ENCODE results near the gene SLFN13. TPM values are rescaled to one million over a fixed set of nuclear protein-coding genes. Genes with fewer than 3 reads are reported as not detected.

The SLFN13 gene
- total and polyA plus RNA-seq, 5 donors from 2014 or later = 4.9 to 25.5 (median 5.2) TPM

DNA sequence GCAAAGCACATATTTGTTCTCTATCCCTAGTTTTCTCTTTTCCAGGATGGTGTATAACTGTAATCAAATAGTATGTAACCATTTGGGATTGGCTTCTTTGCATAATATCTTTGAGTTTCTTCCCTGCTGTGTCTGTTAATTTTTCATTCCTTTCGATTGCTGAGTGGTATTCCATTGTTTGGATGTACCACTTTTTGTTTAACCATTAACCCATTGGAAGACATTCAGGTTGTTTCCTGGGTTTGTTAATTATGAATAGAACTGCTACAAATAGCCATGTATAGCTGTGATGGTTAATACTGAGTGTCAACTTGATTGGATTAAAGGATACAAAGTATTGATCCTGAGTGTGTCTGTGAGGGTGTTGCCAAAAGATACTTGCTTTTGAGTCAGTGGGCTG lies 4.6 kb upstream of the SLFN13 start:
- ATAC-seq (ENCODE audit: low read depth in 2 of 2) (no peak), DNase-seq (no peak)
- Mint-ChIP-seq H3K9me3 (peaks cover 0 to 6% (median 3%) of the 10 kb centered on the region in 7 donors), H3K36me3 (peaks cover 3% of the 10 kb centered on the region), H3K4me1 (peaks cover 6 to 23% (median 7%) of the 10 kb centered on the region in 4 donors), H3K27ac (peak overlapping the region in 1 of 3 donors; percentile 3), H3K4me3 (no peak overlapping the region), H3K27me3 (no peaks in the 10 kb centered on the region)
- Histone ChIP-seq H3K27me3 (ENCODE audit: control insufficient read depth, insufficient read depth, low read length) (no peaks in the 10 kb centered on the region), H3K4me1 (ENCODE audit: control insufficient read depth, insufficient read depth, low read length, poor library complexity, severe bottlenecking) (peaks cover 6% of the 10 kb centered on the region), H3K27ac (ENCODE audit: insufficient read depth, low read length, poor library complexity, severe bottlenecking) (no peak overlapping the region), H3K4me3 (ENCODE audit: low read depth, low read length) (no peak overlapping the region), H3K36me3 (ENCODE audit: control insufficient read depth, insufficient read depth, low read length) (no peaks in the 10 kb centered on the region), H3K9me3 (ENCODE audit: control insufficient read depth in 2 of 2, low read length in 2 of 2) (no peaks in the 10 kb centered on the region)

DNA sequence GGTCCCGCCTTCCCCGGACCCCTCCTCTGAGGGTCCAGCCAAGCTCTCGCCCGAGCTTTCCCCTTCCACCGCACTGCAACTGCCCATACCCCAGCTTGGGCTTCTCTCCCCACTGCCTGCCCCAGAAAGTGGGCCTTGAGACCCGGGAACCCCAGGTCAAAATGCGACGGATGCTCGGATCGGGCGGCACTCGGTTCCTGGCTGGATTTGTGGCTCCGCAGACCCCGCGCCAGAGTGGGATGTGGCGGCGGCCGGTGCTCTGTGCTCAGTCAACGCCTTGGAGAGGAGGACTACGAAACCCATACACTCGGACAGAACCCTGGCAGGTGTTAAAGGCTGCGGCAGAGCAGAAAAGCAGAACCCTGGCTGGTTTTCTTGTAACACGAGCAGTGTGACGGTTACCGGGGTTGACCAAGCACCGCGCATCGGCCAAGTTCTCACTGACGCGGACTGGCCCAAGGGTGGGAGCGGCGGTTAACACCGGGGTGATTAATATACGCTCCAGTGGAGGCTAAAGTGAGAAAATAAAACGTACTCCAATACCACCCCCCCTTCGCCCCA lies 885 bp upstream of the SLFN13 start:
- Mint-ChIP-seq H3K27ac (peak overlapping the region; percentile 67 to 94 (median 91)), H3K9me3 (no peaks in the 10 kb centered on the region), H3K27me3 (no peaks in the 10 kb centered on the region), H3K4me3 (peak overlapping the region; percentile 57 to 92 (median 76)), H3K4me1 (peaks cover 5 to 19% (median 16%) of the 10 kb centered on the region in 4 donors), H3K36me3 (peaks cover 14% of the 10 kb centered on the region)
- DNase-seq (no peak), ATAC-seq (ENCODE audit: low read depth in 2 of 2) (no peak)
- Histone ChIP-seq H3K27me3 (ENCODE audit: control insufficient read depth, insufficient read depth, low read length) (no peaks in the 10 kb centered on the region), H3K27ac (ENCODE audit: insufficient read depth, low read length, poor library complexity, severe bottlenecking) (no peak overlapping the region), H3K36me3 (ENCODE audit: control insufficient read depth, insufficient read depth, low read length) (no peaks in the 10 kb centered on the region), H3K9me3 (ENCODE audit: control insufficient read depth in 2 of 2, low read length in 2 of 2) (no peaks in the 10 kb centered on the region), H3K4me3 (ENCODE audit: low read depth, low read length) (no peak overlapping the region), H3K4me1 (ENCODE audit: control insufficient read depth, insufficient read depth, low read length, poor library complexity, severe bottlenecking) (peaks cover 17% of the 10 kb centered on the region)

DNA sequence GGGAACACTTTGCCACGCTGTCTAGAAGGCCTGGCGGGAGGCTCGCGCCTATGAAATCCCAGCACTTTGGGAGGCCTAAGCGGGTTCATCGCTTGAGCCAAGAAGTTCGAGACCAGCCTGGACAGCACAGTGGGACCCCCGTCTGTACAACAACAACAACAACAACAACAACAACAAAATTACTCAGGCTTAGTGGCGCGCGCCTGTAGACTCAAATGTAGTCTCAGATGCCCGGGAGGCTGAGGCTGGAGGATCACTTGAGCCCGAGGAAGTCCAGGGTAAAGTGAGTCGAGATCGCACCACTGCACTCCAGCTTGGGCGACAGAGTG lies 297 bp upstream of the SLFN13 start:
- Histone ChIP-seq H3K4me1 (ENCODE audit: control insufficient read depth, insufficient read depth, low read length, poor library complexity, severe bottlenecking) (peaks cover 17% of the 10 kb centered on the region), H3K9me3 (ENCODE audit: control insufficient read depth in 2 of 2, low read length in 2 of 2) (no peaks in the 10 kb centered on the region), H3K27ac (ENCODE audit: insufficient read depth, low read length, poor library complexity, severe bottlenecking) (no peak overlapping the region), H3K4me3 (ENCODE audit: low read depth, low read length) (no peak overlapping the region), H3K36me3 (ENCODE audit: control insufficient read depth, insufficient read depth, low read length) (no peaks in the 10 kb centered on the region), H3K27me3 (ENCODE audit: control insufficient read depth, insufficient read depth, low read length) (no peaks in the 10 kb centered on the region)
- Mint-ChIP-seq H3K4me1 (peaks cover 5 to 19% (median 16%) of the 10 kb centered on the region in 4 donors), H3K9me3 (peaks cover 0 to 1% (median 0%) of the 10 kb centered on the region in 7 donors), H3K27ac (peak overlapping the region; percentile 89 to 94 (median 91)), H3K4me3 (peak overlapping the region; percentile 90 to 97 (median 92)), H3K27me3 (no peaks in the 10 kb centered on the region), H3K36me3 (peaks cover 15% of the 10 kb centered on the region)
- ATAC-seq (ENCODE audit: low read depth in 2 of 2) (no peak), DNase-seq (no peak)

DNA sequence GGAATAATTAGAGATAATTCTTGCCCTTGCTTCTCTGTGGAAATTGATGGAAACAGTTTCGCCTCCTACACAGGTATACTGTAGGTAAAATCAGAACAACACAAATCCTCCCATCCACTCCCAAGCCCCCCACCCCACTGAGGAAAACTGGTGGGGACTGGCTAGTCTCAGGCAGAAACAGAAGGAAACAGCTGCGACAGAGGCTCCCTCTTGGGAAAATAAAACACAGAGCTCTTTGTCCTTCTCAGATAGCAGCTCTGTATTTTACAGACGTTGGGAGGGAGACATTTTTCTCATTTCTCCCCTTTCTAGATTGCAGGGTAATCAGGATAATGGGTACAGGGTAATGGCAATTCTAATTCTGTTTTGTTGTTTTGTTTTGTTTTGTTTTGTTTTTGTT lies 1.1 kb downstream of the SLFN13 start:
- H3K4me1 Mint-ChIP-seq = peaks cover 5 to 19% (median 17%) of the 10 kb centered on the region in 4 donors
- Histone ChIP-seq H3K36me3 (ENCODE audit: control insufficient read depth, insufficient read depth, low read length) (no peaks in the 10 kb centered on the region), H3K9me3 (ENCODE audit: control insufficient read depth in 2 of 2, low read length in 2 of 2) (no peaks in the 10 kb centered on the region), H3K27me3 (ENCODE audit: control insufficient read depth, insufficient read depth, low read length) (no peaks in the 10 kb centered on the region), H3K4me1 (ENCODE audit: control insufficient read depth, insufficient read depth, low read length, poor library complexity, severe bottlenecking) (peaks cover 17% of the 10 kb centered on the region), H3K27ac (ENCODE audit: insufficient read depth, low read length, poor library complexity, severe bottlenecking) (peak overlapping the region; percentile 71), H3K4me3 (ENCODE audit: low read depth, low read length) (peak overlapping the region; percentile 82)
- H3K4me3 Mint-ChIP-seq = peak overlapping the region; percentile 32 to 92 (median 84)
- ATAC-seq (ENCODE audit: low read depth in 2 of 2) = no peak
- H3K36me3 Mint-ChIP-seq = peaks cover 21% of the 10 kb centered on the region
- DNase-seq = no peak
- H3K27ac Mint-ChIP-seq = peak overlapping the region; percentile 56 to 91 (median 69)
- H3K27me3 Mint-ChIP-seq = no peaks in the 10 kb centered on the region
- peaks cover 0 to 1% (median 0%) of the 10 kb centered on the region in 7 donors for H3K9me3 Mint-ChIP-seq

DNA sequence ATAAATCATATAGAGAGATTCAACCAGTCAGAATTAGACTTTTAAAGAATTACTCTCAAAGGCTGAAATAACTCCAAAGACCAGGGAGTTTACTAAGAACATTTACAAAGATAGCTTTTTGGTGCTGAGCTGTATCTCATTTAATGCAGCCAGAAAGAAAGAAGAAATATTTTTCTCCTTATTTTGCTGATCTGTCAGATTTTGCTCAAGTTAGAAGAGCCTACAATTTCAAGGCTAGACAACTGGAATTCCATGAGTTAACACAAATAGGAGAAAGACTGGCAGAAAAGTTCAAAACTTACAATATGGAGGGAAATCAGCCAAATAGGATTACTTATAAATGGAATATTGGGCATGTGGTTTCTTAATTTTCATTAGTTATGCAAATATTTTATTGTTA lies 10.1 kb downstream of the SLFN13 start:
- no peak overlapping the region for H3K27ac Mint-ChIP-seq
- Histone ChIP-seq H3K9me3 (ENCODE audit: control insufficient read depth in 2 of 2, low read length in 2 of 2) (no peaks in the 10 kb centered on the region), H3K27ac (ENCODE audit: insufficient read depth, low read length, poor library complexity, severe bottlenecking) (no peak overlapping the region), H3K4me1 (ENCODE audit: control insufficient read depth, insufficient read depth, low read length, poor library complexity, severe bottlenecking) (peaks cover 5% of the 10 kb centered on the region), H3K4me3 (ENCODE audit: low read depth, low read length) (no peak overlapping the region), H3K27me3 (ENCODE audit: control insufficient read depth, insufficient read depth, low read length) (no peaks in the 10 kb centered on the region), H3K36me3 (ENCODE audit: control insufficient read depth, insufficient read depth, low read length) (no peaks in the 10 kb centered on the region)
- H3K36me3 Mint-ChIP-seq = peaks cover 10% of the 10 kb centered on the region
- H3K4me1 Mint-ChIP-seq = peaks cover 0 to 8% (median 6%) of the 10 kb centered on the region in 4 donors
- DNase-seq (no peak), ATAC-seq (ENCODE audit: low read depth in 2 of 2) (no peak)
- H3K27me3 Mint-ChIP-seq = no peaks in the 10 kb centered on the region
- H3K9me3 Mint-ChIP-seq = no peaks in the 10 kb centered on the region
- no peak overlapping the region for H3K4me3 Mint-ChIP-seq

DNA sequence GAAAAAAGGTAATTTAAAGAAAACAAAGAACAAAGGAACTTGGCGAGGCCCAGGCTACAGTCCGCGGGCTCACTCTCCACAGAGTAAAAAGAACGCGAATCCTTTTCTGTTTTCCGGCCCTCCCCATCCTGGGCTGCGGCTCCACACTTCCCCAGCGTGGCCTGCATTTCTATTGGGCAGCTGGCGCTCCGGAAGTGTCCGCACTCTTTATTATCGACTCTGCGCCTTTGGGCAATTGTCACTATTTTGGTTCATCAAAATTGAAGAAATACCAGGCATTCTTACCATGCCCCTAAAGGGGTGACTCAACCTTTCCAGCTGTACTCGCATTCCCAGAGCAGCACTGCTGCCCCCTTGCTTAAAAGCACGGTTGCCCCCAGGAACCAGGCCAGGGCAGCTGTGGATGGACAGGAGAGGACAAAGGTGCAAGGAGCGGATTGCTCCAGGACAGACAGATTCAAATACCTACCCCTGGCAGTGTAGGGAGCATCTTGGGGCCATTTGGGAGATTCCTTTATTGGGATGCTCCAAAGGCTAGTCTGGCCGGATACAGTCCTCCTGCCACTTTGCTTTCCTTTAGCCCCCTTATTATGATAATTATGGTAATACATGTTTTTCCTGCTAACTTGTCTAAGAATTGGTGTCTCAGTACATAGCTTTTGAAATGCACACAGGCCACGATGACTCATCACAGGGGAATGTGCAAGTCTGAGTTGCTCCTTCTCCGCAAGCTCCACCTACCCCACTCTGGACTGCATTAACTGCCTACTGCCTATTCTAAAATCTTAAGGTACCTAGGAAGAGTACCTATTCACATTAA lies 15.3 kb downstream of the SLFN13 start:
- peak; percentile 25 to 79 (median 39) for DNase-seq

DNA sequence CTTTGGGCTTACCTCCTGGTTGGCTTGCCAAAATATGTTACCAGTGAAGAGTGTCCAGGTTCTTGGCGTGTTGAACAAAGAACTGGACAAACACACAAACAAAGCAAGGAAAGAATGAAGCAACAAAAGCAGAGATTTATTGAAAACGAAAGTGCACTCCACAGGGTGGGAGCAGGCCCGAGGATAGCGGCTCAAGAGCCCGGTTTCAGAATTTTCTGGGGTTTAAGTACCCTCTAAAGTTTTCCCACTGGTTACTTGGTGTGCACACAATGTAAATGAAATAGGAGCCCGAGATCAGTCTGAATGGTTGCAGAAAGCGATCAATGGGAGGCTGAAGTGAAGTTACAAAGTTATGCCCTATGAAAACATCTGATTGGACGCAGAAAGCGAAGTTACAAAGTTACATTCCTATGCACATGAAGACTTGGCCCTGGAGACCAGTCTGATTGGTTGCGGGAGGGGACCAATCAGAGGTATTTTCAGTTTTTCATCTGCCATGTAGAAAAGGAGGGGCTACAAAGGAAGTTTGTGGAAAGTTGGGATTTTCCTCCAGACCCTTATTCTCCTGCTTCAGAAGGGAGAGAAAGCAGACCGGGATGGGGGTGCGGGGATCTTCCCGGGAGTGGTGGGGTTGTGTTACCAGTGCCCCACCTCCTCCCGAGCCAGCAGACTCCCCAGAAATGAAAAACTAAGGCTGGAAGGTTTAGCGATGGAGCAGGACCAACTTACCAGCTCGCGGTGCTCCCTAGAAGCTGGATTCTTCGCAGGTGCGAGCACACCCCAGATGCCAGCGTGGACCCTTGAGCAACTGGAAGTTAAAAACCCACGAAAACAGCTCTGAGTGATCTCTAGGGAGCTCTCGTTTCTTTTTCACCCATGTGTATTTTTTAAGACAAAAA lies 16.1 kb downstream of the SLFN13 start, which contains the start of gene SLFN12:
SLFN12 (minus strand) TSS at position 325 of the 899 bp plus-strand sequence. CDS start 9,472 bp downstream, outside the sequence.
- Histone ChIP-seq H3K36me3 (ENCODE audit: control insufficient read depth, insufficient read depth, low read length) (no peaks in the 10 kb centered on the region), H3K4me1 (ENCODE audit: control insufficient read depth, insufficient read depth, low read length, poor library complexity, severe bottlenecking) (peaks cover 37% of the 10 kb centered on the region), H3K9me3 (ENCODE audit: control insufficient read depth in 2 of 2, low read length in 2 of 2) (no peaks in the 10 kb centered on the region), H3K27ac (ENCODE audit: insufficient read depth, low read length, poor library complexity, severe bottlenecking) (peak within 1 kb of the TSS; percentile 72), H3K4me3 (ENCODE audit: low read depth, low read length) (peak within 1 kb of the TSS; percentile 97), H3K27me3 (ENCODE audit: control insufficient read depth, insufficient read depth, low read length) (no peaks in the 10 kb centered on the region)
- Mint-ChIP-seq H3K36me3 (no peaks in the 10 kb centered on the region), H3K27ac (peak within 1 kb of the TSS; percentile 88 to 96 (median 93)), H3K9me3 (no peaks in the 10 kb centered on the region), H3K4me1 (peaks cover 25 to 60% (median 40%) of the 10 kb centered on the region in 4 donors), H3K27me3 (no peaks in the 10 kb centered on the region), H3K4me3 (peak within 1 kb of the TSS; percentile 95 to 99 (median 98))
- DNase-seq (peak; percentile 59 to 83 (median 80)), ATAC-seq (ENCODE audit: low read depth in 2 of 2) (peak; percentile 81 to 87)

More for the DNA sequence above, 15.3 kb downstream of the SLFN13 start:
- Histone ChIP-seq H3K9me3 (ENCODE audit: control insufficient read depth in 2 of 2, low read length in 2 of 2) (no peaks in the 10 kb centered on the region), H3K27ac (ENCODE audit: insufficient read depth, low read length, poor library complexity, severe bottlenecking) (peak overlapping the region; percentile 72), H3K36me3 (ENCODE audit: control insufficient read depth, insufficient read depth, low read length) (no peaks in the 10 kb centered on the region), H3K4me1 (ENCODE audit: control insufficient read depth, insufficient read depth, low read length, poor library complexity, severe bottlenecking) (peaks cover 32% of the 10 kb centered on the region), H3K27me3 (ENCODE audit: control insufficient read depth, insufficient read depth, low read length) (no peaks in the 10 kb centered on the region), H3K4me3 (ENCODE audit: low read depth, low read length) (peak overlapping the region; percentile 97)
- H3K27me3 Mint-ChIP-seq = no peaks in the 10 kb centered on the region
- H3K4me3 Mint-ChIP-seq = peak overlapping the region; percentile 95 to 99 (median 98)
- H3K27ac Mint-ChIP-seq = peak overlapping the region; percentile 88 to 96 (median 93)
- peaks cover 21 to 53% (median 32%) of the 10 kb centered on the region in 4 donors for H3K4me1 Mint-ChIP-seq
- H3K36me3 Mint-ChIP-seq = no peaks in the 10 kb centered on the region
- no peaks in the 10 kb centered on the region for H3K9me3 Mint-ChIP-seq
- peak; percentile 80 to 87 for ATAC-seq (ENCODE audit: low read depth in 2 of 2)

Data from CD4-positive, CD25-positive, alpha-beta regulatory T cell (primary cell).